HG02885 (cell line): ENCODE measurements around the gene RNF19B.

Experiments
- ATAC-seq: cut with Tn5 transposase; IDR thresholded peaks from one replicate; pipeline ENCODE4 v1.9.1; 2021; ENCODE audit warnings: mild to moderate bottlenecking; ENCODE audit not compliant: unreplicated experiment, poor library complexity

The RNF19B gene

DNA sequence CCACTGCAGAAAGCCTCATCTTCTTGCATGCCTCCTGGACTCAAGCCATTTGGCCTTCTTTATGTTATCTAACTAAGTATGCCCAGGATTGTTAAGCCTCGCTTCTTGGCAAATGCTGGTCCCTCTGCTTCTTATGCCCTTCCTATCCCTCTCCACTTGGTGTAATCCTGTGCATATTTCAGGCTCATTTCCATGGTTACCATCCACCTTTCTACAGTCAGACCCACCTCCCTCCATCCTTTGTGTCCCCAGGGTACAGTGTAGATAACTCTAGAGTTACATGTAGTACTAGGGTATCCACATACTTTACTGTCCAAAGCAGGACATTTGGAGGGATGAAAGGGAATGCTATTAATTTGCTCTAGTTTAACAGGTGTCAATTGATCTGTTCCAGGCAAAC is 6.5 kb upstream of the RNF19B start:
- ATAC-seq: no peak

- ATAC-seq: no peak
Observed at GRCh38 chr1:32969566-32969965, 5.0 kb upstream of the RNF19B start.

DNA sequence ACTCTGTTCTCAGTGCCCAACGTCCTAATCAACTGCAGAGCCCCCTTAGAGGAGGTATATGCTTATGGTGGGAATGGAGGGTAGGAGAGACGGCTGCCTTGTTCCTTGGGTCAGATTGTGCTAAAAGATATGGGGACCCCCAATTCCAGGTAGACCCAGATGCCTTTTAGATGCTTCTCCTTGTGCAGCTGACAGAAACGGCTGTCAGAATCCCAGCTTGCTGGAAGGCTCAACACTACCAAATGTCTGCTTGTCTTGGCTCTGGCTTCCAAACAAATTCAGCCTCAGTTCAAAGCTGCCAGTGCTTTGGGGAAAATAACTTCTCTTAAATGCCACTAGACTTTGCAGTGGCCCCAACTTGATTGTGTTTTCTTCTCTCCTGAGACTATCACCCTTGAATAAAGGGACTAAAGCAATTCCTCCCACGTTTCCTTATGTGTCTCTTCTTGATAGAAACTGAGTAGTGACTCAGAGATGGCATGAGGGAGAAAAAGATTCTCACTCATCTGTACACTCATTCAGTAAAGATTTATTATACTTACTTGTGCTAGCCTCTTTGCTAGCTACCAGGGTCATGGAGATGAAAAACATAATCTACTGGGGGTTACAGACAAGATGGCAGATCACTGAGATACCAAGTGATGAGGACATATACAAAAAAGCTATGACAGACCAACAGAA is 3.4 kb upstream of the RNF19B start:
- no peak for ATAC-seq

DNA sequence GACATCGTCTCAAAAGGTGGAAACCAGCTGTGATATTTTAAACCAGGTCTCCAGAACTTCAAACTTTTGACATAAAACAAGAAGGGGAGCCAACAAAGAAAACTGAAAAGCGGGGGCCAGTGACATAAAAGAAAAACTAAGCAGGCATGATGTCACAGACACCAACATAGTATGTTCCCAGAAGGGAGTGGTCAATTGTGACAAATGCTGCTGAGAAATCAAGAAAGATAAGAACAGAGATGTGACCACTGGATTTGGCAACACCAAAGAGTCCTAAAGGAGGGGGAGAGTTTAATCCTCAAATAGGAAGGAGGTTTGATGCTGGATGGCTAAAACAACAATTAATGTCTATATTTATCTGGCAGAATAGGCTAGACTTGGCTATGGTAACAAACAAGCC is 2.3 kb upstream of the RNF19B start:
- no peak for ATAC-seq

DNA sequence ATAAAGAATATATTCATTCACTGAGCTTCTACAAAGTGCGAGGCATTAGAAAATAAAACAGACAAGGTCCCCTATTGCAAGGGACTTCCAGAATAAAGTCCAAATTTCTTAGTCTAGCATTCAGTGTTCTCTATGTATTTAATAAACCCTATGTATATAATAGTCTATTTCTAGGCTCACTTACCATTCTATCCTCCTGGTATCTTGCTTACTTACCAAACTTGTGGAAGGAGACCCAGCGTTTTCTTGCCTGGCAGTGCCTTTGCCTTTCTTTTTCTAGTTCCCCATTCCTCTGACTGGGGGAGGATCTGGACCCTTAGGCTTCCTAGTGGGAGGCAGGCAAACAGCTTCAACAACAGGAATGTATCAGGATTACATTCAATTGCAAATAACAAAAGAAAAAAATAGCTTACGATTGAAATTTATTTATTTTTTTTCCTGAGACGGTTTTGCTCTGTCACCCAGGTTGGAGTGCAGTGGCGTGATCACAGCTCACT is 690 bp upstream of the RNF19B start:
- ATAC-seq: no peak

- ATAC-seq: peak; percentile 26
Observed at GRCh38 chr1:32963746-32964460, 706 bp downstream of the RNF19B start.

- ATAC-seq: no peak
Observed at GRCh38 chr1:32962248-32962896, 2.2 kb downstream of the RNF19B start.

- no peak for ATAC-seq
Observed at GRCh38 chr1:32960819-32961355, 3.7 kb downstream of the RNF19B start.

DNA sequence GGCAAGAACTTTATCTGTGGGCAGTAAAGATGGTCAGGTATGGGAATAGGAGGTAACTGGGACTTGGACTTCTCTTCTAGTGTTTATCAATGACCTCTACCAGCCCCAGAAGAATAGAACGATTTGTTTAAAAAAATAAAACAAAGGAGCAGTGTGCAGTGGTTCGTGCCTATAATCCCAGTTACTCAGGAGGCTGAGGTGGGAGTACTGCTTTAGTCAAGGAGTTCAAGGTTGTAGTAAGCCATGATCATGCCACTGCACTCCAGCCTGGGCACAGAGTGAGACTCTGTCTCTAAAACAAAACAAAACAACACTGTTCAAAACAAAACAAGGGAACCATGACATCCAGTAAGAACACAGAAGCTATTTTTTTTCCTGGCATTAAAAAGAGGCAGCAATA is 4.3 kb downstream of the RNF19B start:
- no peak for ATAC-seq

DNA sequence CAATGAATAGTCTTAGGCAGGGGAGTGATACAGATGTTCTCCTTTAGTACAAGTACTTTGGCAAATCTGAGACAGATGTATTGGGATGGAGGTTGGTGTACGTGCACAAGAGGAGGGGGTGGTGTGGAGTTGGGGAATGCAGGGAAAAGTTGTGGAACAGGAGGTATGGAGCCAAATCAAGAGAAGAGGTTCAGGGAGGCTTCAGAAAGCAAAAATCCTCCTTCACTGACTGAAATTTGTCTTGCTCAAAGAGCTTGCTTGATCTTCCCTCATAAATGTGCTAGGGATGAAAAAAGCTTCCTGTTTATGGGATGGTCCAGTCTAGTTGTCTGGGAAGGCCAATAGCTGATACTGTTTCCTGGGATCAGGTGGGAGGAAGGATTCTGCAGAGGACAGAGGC is 5.8 kb downstream of the RNF19B start:
- no peak for ATAC-seq

DNA sequence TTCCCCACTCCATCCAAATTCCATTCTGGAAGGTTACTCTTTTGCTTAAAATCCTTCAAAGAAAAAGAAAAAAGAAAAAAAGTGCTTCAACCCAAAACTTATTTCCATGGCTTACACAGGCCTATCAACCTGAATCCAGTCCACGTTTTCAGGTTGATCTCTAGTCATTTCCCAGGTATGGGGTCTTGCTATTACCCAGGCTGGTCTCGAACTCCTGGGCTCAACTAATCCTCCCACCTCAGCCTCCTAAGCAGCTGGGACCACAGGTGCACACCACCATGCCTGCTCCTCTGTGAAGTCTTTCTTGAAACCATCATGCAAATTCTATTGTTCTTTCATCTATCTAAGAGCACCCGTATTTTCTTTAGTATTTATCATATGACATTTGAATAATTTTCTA is 7.6 kb downstream of the RNF19B start:
- ATAC-seq: no peak

- ATAC-seq: no peak
Observed at GRCh38 chr1:32954168-32954567, 10.4 kb downstream of the RNF19B start.

DNA sequence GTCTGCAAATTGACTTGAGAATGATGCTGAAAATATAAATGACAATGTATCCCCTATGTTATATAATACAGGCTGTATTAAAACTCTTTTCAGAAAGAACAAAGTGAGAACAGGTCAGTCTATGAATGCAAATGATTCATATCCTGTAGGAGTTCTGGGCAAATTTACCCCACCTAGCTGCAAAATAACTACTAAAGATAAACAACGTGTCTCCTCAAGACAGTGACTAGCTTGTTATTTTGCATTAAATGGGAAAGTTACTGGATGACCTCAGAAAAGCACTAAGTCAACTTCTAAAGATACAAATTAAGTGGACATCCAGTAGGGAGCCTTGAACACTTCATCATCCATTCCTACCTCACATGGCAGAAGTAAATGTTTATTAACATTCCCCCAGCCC is 11.1 kb downstream of the RNF19B start:
- no peak for ATAC-seq

DNA sequence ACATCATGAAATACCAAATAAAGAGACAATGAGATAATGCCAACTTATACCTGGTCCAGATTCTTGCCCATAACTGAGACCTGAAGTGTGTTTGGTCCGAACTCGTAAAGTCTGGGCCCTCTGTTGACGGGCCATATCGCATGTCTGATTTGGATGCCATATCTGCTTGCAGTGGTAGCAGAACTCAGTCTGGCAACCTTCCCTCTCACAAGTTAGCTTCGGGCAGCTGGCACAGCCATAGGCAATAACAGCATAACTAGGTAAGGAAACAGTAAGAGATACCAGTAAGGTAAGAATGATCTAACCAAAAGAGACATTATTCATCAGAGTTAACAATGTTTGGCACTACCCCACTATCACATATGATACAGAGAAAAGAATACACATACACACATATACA is 15.1 kb downstream of the RNF19B start:
- no peak for ATAC-seq

DNA sequence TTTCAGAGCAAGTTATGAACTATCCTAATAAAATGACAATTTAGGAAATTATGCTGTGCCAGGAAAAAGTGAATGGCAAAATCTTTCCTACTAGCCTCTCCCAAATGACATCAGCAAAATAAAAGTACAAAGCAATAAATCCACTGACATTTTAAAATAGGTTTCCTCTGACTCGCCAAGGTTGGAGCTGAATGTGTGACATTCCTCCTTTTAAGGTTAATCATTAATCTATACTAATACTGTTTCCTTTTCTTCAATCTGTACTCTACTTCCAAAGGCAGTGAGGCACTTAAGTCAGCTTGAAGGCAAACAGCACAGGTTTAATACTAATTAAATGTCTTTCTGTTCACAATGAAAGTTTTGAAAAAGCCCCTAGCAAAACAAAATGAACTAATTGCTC is 15.7 kb downstream of the RNF19B start:
- no peak for ATAC-seq

- no peak for ATAC-seq
Observed at GRCh38 chr1:32948390-32948722, 16.3 kb downstream of the RNF19B start.

GRCh38 chr1:32947669-32948389 is 16.8 kb downstream of the RNF19B start:
- ATAC-seq: no peak

DNA sequence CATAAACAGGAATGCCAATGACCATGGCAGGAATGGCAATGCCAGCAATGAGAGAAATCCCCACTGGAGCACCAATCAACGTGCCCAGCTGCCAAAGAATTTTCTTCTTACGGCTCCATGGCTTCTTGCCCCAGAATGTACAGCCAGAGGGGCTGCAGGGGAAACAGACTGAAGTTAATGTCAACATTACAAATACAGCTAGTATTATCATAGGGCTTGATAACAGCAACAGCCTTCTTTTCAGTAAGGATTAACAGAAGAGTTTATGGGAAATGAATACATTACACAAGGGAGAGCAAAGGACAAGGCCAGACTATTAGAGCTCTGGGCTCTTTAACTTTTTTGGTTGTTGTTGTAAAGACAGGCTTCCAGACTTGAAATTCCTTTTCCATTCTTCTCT is 18.2 kb downstream of the RNF19B start:
- ATAC-seq: no peak

DNA sequence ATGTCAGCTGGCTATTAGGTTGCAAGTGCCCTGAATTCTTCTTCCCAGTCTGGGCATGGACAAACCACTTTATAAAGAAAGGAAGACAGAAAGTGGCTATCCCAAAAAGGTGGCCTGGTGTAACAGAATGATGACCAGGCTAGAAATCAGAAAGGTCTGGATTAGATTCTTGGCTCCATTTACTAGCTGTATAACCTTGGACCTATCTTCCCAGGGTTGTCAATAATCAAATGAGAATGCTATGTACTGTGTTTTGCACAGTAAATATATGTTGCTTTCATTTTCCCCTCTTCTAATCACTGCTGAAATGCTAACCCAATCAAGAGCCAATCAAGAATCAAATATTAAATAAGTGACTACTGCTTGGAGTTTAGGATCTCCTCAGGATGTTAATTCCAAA is 20.4 kb downstream of the RNF19B start:
- ATAC-seq: no peak

GRCh38 chr1:32939655-32940371 is 24.8 kb downstream of the RNF19B start:
- ATAC-seq: no peak
